HG03571 (cell line): ENCODE measurements around the gene TMPRSS7.
A peak's percentile ranks its signal among the peaks of the same experiment; 100 is the strongest.

Experiments
- ATAC-seq: cut with Tn5 transposase; IDR thresholded peaks from one replicate; pipeline ENCODE4 v1.9.1; 2021; ENCODE audit not compliant: unreplicated experiment

Gene TMPRSS7

GRCh38 chr3:112127522-112128494 lies 93.3 kb downstream of the TMPRSS7 start:
- ATAC-seq, result no peak

- peak; percentile 42 for ATAC-seq
Measured at GRCh38 chr3:112128843-112129727, 94.5 kb downstream of the TMPRSS7 start.

- no peak for ATAC-seq
Measured at GRCh38 chr3:112129925-112130637, 95.5 kb downstream of the TMPRSS7 start.

GRCh38 chr3:112130638-112130993 lies 96.1 kb downstream of the TMPRSS7 start:
- ATAC-seq, result no peak
